ELR (cell line): ENCODE measurements around the gene RITA1.
A peak's percentile ranks its signal among the peaks of the same experiment; 100 is the strongest.

Experiments
- DNase-seq: peaks from one replicate; pipeline ENCODE4 v3.0.0-alpha.2; 2015; ENCODE audit warnings: low read depth

The RITA1 gene

GRCh38 chr12:113179023-113179422 is 6.5 kb upstream of the RITA1 start:
- no peak for DNase-seq

- no peak for DNase-seq
Observed at GRCh38 chr12:113180333-113180732, 5.2 kb upstream of the RITA1 start.

GRCh38 chr12:113181975-113182374 is 3.5 kb upstream of the RITA1 start:
- no peak for DNase-seq

GRCh38 chr12:113183030-113183589 is 2.4 kb upstream of the RITA1 start:
- DNase-seq: no peak

GRCh38 chr12:113184098-113184899 is 1.2 kb upstream of the RITA1 start:
- DNase-seq: no peak

- DNase-seq: peak; percentile 94
Observed at GRCh38 chr12:113184900-113185179, 681 bp upstream of the RITA1 start.

GRCh38 chr12:113186033-113186365 is 478 bp downstream of the RITA1 start:
- peak; percentile 40 for DNase-seq

GRCh38 chr12:113186666-113187325 is 1.3 kb downstream of the RITA1 start:
- no peak for DNase-seq

GRCh38 chr12:113189361-113189760 is 3.8 kb downstream of the RITA1 start:
- no peak for DNase-seq

GRCh38 chr12:113190761-113191160 is 5.2 kb downstream of the RITA1 start:
- peak; percentile 60 for DNase-seq

- DNase-seq: no peak
Observed at GRCh38 chr12:113191227-113191626, 5.7 kb downstream of the RITA1 start.

GRCh38 chr12:113194971-113195391 is 9.5 kb downstream of the RITA1 start:
- peak; percentile 74 for DNase-seq

GRCh38 chr12:113195598-113195997 is 10.1 kb downstream of the RITA1 start:
- DNase-seq: no peak

- no peak for DNase-seq
Observed at GRCh38 chr12:113196582-113196981, 11.1 kb downstream of the RITA1 start.

GRCh38 chr12:113196990-113197389 is 11.5 kb downstream of the RITA1 start:
- DNase-seq: peak; percentile 87

- no peak for DNase-seq
Observed at GRCh38 chr12:113197518-113198077, 12.1 kb downstream of the RITA1 start.

- peak; percentile 41 for DNase-seq
Observed at GRCh38 chr12:113198296-113198695, 12.8 kb downstream of the RITA1 start.

GRCh38 chr12:113200021-113200797 is 14.7 kb downstream of the RITA1 start:
- DNase-seq: no peak

- DNase-seq: no peak
Observed at GRCh38 chr12:113201187-113202177, 16.0 kb downstream of the RITA1 start.

- no peak for DNase-seq
Observed at GRCh38 chr12:113202300-113203075, 17.0 kb downstream of the RITA1 start.
